Measurements from ENCODE around the gene LCN9. TPM values are rescaled to one million over a fixed set of nuclear protein-coding genes. Genes with fewer than 3 reads are reported as not detected.

Gene LCN9
- total and polyA plus RNA-seq, 2 donors, result not detected

Other genes starting within 250 kb of the LCN9 start
- 3.3 TPM for gene PPP1R26, start 183.5 kb upstream of the LCN9 start, total RNA-seq
- 4.1 TPM for gene PPP1R26, start 183.5 kb upstream of the LCN9 start, polyA plus RNA-seq
- gene MRPS2, start 162.6 kb upstream of the LCN9 start, total RNA-seq, result 17.8 TPM
- 35.5 TPM for gene MRPS2, start 162.6 kb upstream of the LCN9 start, polyA plus RNA-seq
- gene LCN1, start 141.9 kb upstream of the LCN9 start, total RNA-seq, result 0.19 TPM
- gene LCN1, start 141.9 kb upstream of the LCN9 start, polyA plus RNA-seq, result 1.2 TPM
- not detected for gene OBP2A, start 117.2 kb upstream of the LCN9 start, total RNA-seq
- gene OBP2A, start 117.2 kb upstream of the LCN9 start, polyA plus RNA-seq, result 0.09 TPM
- gene PAEP, start 101.6 kb upstream of the LCN9 start, total RNA-seq, result 0.38 TPM
- 1.8 TPM for gene PAEP, start 101.6 kb upstream of the LCN9 start, polyA plus RNA-seq
- not detected for gene GLT6D1, start 23.8 kb upstream of the LCN9 start, total RNA-seq
- 0.05 TPM for gene GLT6D1, start 23.8 kb upstream of the LCN9 start, polyA plus RNA-seq
- gene SOHLH1, start 36.2 kb downstream of the LCN9 start, total RNA-seq, result not detected
- 0.05 TPM for gene SOHLH1, start 36.2 kb downstream of the LCN9 start, polyA plus RNA-seq
- 0.05 TPM for gene KCNT1, start 38.9 kb downstream of the LCN9 start, total RNA-seq
- gene KCNT1, start 38.9 kb downstream of the LCN9 start, polyA plus RNA-seq, result 0.25 TPM
- 28.5 TPM for gene CAMSAP1, start 244.2 kb downstream of the LCN9 start, total RNA-seq
- 9.9 TPM for gene CAMSAP1, start 244.2 kb downstream of the LCN9 start, polyA plus RNA-seq